Measurements from ENCODE around the gene PTK7.

The PTK7 gene

GRCh38 chr6:43146709-43147688 lies 70.9 kb downstream of the PTK7 start:
- H3K9ac ChIP-seq (ENCODE audit: low read length in 2 of 2): no peak overlapping the region
- H3K36me3 ChIP-seq (ENCODE audit: control insufficient read depth in 2 of 2, insufficient read depth in 2 of 2, low read length in 2 of 2): no peaks in the 10 kb centered on the region
- no peak overlapping the region for H3K27ac ChIP-seq (ENCODE audit: low read length)
- H3K4me1 ChIP-seq (ENCODE audit: control insufficient read depth, insufficient read depth, low read length): peaks cover 12% of the 10 kb centered on the region
- no peaks in the 10 kb centered on the region for H3K9me3 ChIP-seq (ENCODE audit: control insufficient read depth in 2 of 2, low read length in 2 of 2)
- no peak overlapping the region for H3K4me3 ChIP-seq (ENCODE audit: low read length in 2 of 2)
- no peaks in the 10 kb centered on the region for H3K27me3 ChIP-seq (ENCODE audit: control insufficient read depth in 1 of 2, insufficient read depth in 2 of 2, low read length in 2 of 2)

- Histone ChIP-seq H3K4me3 (ENCODE audit: low read length in 2 of 2) (no peak overlapping the region), H3K9me3 (ENCODE audit: control insufficient read depth in 2 of 2, low read length in 2 of 2) (no peaks in the 10 kb centered on the region), H3K27me3 (ENCODE audit: control insufficient read depth in 1 of 2, insufficient read depth in 2 of 2, low read length in 2 of 2) (no peaks in the 10 kb centered on the region), H3K9ac (ENCODE audit: low read length in 2 of 2) (no peak overlapping the region), H3K27ac (ENCODE audit: low read length) (no peak overlapping the region), H3K36me3 (ENCODE audit: control insufficient read depth in 2 of 2, insufficient read depth in 2 of 2, low read length in 2 of 2) (no peaks in the 10 kb centered on the region), H3K4me1 (ENCODE audit: control insufficient read depth, insufficient read depth, low read length) (peaks cover 10% of the 10 kb centered on the region)
These were observed 71.8 kb downstream of the PTK7 start for GRCh38 chr6:43147691-43148477.

- no peak overlapping the region for H3K9ac ChIP-seq (ENCODE audit: low read length in 2 of 2)
- no peaks in the 10 kb centered on the region for H3K27me3 ChIP-seq (ENCODE audit: control insufficient read depth in 1 of 2, insufficient read depth in 2 of 2, low read length in 2 of 2)
- H3K36me3 ChIP-seq (ENCODE audit: control insufficient read depth in 2 of 2, insufficient read depth in 2 of 2, low read length in 2 of 2): no peaks in the 10 kb centered on the region
- H3K4me1 ChIP-seq (ENCODE audit: control insufficient read depth, insufficient read depth, low read length): no peaks in the 10 kb centered on the region
- no peak overlapping the region for H3K4me3 ChIP-seq (ENCODE audit: low read length in 2 of 2)
- H3K9me3 ChIP-seq (ENCODE audit: control insufficient read depth in 2 of 2, low read length in 2 of 2): no peaks in the 10 kb centered on the region
- no peak overlapping the region for H3K27ac ChIP-seq (ENCODE audit: low read length)
These were observed 73.2 kb downstream of the PTK7 start for GRCh38 chr6:43149265-43149664.

GRCh38 chr6:43150051-43150751 lies 74.1 kb downstream of the PTK7 start:
- no peak overlapping the region for H3K9ac ChIP-seq (ENCODE audit: low read length in 2 of 2)
- H3K4me1 ChIP-seq (ENCODE audit: control insufficient read depth, insufficient read depth, low read length): no peaks in the 10 kb centered on the region
- H3K27me3 ChIP-seq (ENCODE audit: control insufficient read depth in 1 of 2, insufficient read depth in 2 of 2, low read length in 2 of 2): no peaks in the 10 kb centered on the region
- H3K4me3 ChIP-seq (ENCODE audit: low read length in 2 of 2): no peak overlapping the region
- no peaks in the 10 kb centered on the region for H3K9me3 ChIP-seq (ENCODE audit: control insufficient read depth in 2 of 2, low read length in 2 of 2)
- no peak overlapping the region for H3K27ac ChIP-seq (ENCODE audit: low read length)
- H3K36me3 ChIP-seq (ENCODE audit: control insufficient read depth in 2 of 2, insufficient read depth in 2 of 2, low read length in 2 of 2): no peaks in the 10 kb centered on the region

- H3K36me3 ChIP-seq (ENCODE audit: control insufficient read depth in 2 of 2, insufficient read depth in 2 of 2, low read length in 2 of 2): no peaks in the 10 kb centered on the region
- H3K27ac ChIP-seq (ENCODE audit: low read length): no peak overlapping the region
- no peak overlapping the region for H3K4me3 ChIP-seq (ENCODE audit: low read length in 2 of 2)
- H3K27me3 ChIP-seq (ENCODE audit: control insufficient read depth in 1 of 2, insufficient read depth in 2 of 2, low read length in 2 of 2): no peaks in the 10 kb centered on the region
- no peaks in the 10 kb centered on the region for H3K4me1 ChIP-seq (ENCODE audit: control insufficient read depth, insufficient read depth, low read length)
- H3K9me3 ChIP-seq (ENCODE audit: control insufficient read depth in 2 of 2, low read length in 2 of 2): no peaks in the 10 kb centered on the region
- no peak overlapping the region for H3K9ac ChIP-seq (ENCODE audit: low read length in 2 of 2)
These were observed 83.5 kb downstream of the PTK7 start for GRCh38 chr6:43159599-43159998.

DNA sequence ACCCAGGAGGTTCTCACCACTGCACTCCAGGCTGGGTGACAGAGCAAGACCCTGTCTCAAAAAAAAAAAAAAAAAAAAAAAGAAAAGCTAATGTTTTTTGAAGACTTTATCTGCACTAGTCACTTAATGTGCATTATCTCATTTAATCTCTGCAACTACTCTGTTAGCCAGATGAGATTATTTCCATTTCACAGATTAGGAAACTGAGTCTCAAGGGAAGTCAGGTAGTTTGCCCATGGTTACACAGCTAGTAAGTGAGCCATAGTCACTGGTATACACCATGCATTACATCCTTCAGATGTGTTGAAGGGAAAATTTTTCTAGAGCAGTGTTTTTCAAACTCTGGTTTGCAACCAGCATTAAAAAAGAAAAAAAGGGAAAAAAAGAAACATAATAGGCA lies 87.8 kb downstream of the PTK7 start:
- H3K9ac ChIP-seq (ENCODE audit: low read length in 2 of 2): no peak overlapping the region
- H3K27ac ChIP-seq (ENCODE audit: low read length): no peak overlapping the region
- H3K4me1 ChIP-seq (ENCODE audit: control insufficient read depth, insufficient read depth, low read length): no peaks in the 10 kb centered on the region
- no peaks in the 10 kb centered on the region for H3K27me3 ChIP-seq (ENCODE audit: control insufficient read depth in 1 of 2, insufficient read depth in 2 of 2, low read length in 2 of 2)
- H3K36me3 ChIP-seq (ENCODE audit: control insufficient read depth in 2 of 2, insufficient read depth in 2 of 2, low read length in 2 of 2): no peaks in the 10 kb centered on the region
- no peaks in the 10 kb centered on the region for H3K9me3 ChIP-seq (ENCODE audit: control insufficient read depth in 2 of 2, low read length in 2 of 2)
- no peak overlapping the region for H3K4me3 ChIP-seq (ENCODE audit: low read length in 2 of 2)

- Histone ChIP-seq H3K27ac (ENCODE audit: low read length) (peak overlapping the region; percentile 100), H3K4me3 (ENCODE audit: low read length in 2 of 2) (peak overlapping the region; percentile 66 to 98), H3K4me1 (ENCODE audit: control insufficient read depth, insufficient read depth, low read length) (peaks cover 36% of the 10 kb centered on the region), H3K9ac (ENCODE audit: low read length in 2 of 2) (peak overlapping the region; percentile 90 to 96), H3K27me3 (ENCODE audit: control insufficient read depth in 1 of 2, insufficient read depth in 2 of 2, low read length in 2 of 2) (no peaks in the 10 kb centered on the region), H3K9me3 (ENCODE audit: control insufficient read depth in 2 of 2, low read length in 2 of 2) (no peaks in the 10 kb centered on the region), H3K36me3 (ENCODE audit: control insufficient read depth in 2 of 2, insufficient read depth in 2 of 2, low read length in 2 of 2) (peaks cover 4 to 5% of the 10 kb centered on the region in 2 donors)
These were observed 94.4 kb downstream of the PTK7 start for GRCh38 chr6:43170417-43170930.

DNA sequence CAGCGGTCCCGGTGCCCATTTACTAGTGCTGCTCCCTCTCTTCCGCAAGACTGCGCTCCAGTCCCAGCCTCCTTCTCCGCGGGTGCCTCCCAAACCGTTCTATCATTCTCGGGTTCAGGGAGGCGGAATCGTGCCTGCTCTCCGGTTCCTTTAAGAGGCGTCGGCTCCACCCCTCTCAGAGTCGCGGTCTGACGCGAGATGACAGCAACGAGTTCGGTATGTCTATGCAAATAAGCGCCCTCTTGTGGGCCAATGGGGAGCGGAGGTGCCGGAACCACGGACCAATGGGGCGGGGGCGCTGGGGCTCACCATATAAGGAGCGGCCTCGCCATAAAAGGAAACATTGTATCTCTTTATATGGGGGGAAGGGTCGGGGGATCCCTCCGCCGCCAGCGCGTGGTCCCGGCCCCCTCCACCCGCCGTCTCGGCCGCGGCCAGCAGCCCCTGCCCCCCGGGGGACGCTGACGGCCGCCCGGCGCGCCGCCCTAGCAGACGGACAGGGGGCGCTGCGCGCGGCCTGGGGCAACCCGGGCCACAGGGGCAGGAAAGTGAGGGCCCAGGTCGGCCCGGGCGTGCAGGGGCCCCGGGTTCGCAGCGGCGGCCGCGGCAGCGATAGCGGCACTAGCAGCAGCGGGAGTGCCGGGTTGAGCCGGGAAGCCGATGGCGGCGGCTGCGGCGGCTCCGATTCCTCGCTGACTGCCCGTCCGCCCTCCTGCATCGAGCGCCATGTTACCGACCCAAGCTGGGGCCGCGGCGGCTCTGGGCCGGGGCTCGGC lies 95.0 kb downstream of the PTK7 start, which contains the start of gene SRF:
Gene SRF, plus strand, starts transcription at position 339 of the 776 bp plus-strand sequence. Its CDS starts 388 bp downstream, at position 727.
- H3K9ac ChIP-seq (ENCODE audit: low read length in 2 of 2): peak within 1 kb of the TSS; percentile 96 to 97
- H3K9me3 ChIP-seq (ENCODE audit: control insufficient read depth in 2 of 2, low read length in 2 of 2): no peaks in the 10 kb centered on the region
- peaks cover 11 to 12% of the 10 kb centered on the region in 2 donors for H3K36me3 ChIP-seq (ENCODE audit: control insufficient read depth in 2 of 2, insufficient read depth in 2 of 2, low read length in 2 of 2)
- H3K27ac ChIP-seq (ENCODE audit: low read length): peak within 1 kb of the TSS; percentile 100
- H3K4me1 ChIP-seq (ENCODE audit: control insufficient read depth, insufficient read depth, low read length): peaks cover 42% of the 10 kb centered on the region
- H3K27me3 ChIP-seq (ENCODE audit: control insufficient read depth in 1 of 2, insufficient read depth in 2 of 2, low read length in 2 of 2): no peaks in the 10 kb centered on the region
- H3K4me3 ChIP-seq (ENCODE audit: low read length in 2 of 2): peak within 1 kb of the TSS; percentile 97 to 98

DNA sequence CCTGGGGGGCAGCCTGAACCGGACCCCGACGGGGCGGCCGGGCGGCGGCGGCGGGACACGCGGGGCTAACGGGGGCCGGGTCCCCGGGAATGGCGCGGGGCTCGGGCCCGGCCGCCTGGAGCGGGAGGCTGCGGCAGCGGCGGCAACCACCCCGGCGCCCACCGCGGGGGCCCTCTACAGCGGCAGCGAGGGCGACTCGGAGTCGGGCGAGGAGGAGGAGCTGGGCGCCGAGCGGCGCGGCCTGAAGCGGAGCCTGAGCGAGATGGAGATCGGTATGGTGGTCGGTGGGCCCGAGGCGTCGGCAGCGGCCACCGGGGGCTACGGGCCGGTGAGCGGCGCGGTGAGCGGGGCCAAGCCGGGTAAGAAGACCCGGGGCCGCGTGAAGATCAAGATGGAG lies 95.6 kb downstream of the PTK7 start:
- Histone ChIP-seq H3K27me3 (ENCODE audit: control insufficient read depth in 1 of 2, insufficient read depth in 2 of 2, low read length in 2 of 2) (no peaks in the 10 kb centered on the region), H3K4me3 (ENCODE audit: low read length in 2 of 2) (peak overlapping the region; percentile 97 to 98), H3K27ac (ENCODE audit: low read length) (peak overlapping the region; percentile 100), H3K36me3 (ENCODE audit: control insufficient read depth in 2 of 2, insufficient read depth in 2 of 2, low read length in 2 of 2) (peaks cover 15 to 17% of the 10 kb centered on the region in 2 donors), H3K9me3 (ENCODE audit: control insufficient read depth in 2 of 2, low read length in 2 of 2) (no peaks in the 10 kb centered on the region), H3K9ac (ENCODE audit: low read length in 2 of 2) (peak overlapping the region; percentile 96 to 97), H3K4me1 (ENCODE audit: control insufficient read depth, insufficient read depth, low read length) (peaks cover 47% of the 10 kb centered on the region)

Measured in stomach smooth muscle (tissue), 2 donors.